T47D (cell line): ENCODE data around the gene CBFA2T3.

Source experiments
- DNase-seq, 2 experiments: peaks; one replicate each; pipeline versions ENCODE4 v3.0.0 to v3.0.0-alpha.2; 2011 to 2012; ENCODE audit warnings: low read depth in 1 of 2, low spot score in 1 of 2
- JUND ChIP-seq: IDR thresholded peaks from 2 replicates; pipeline ENCODE4 v1.6.1; 2012; ENCODE audit warnings: low read depth
- in situ Hi-C: cut with HindIII; loops from 2 replicates; pipeline ENCODE4 v1.10.0; 2016; ENCODE audit warnings: low sequenced_read_pairs, low pct_unique_long_range_greater_than_20kb

The CBFA2T3 gene

GRCh38 chr16:88989852-88990547, 13.0 kb upstream of the CBFA2T3 start:
- no peak for DNase-seq
- TF ChIP-seq JUND, result no peak
- in situ Hi-C loops, result no loop called here

DNA sequence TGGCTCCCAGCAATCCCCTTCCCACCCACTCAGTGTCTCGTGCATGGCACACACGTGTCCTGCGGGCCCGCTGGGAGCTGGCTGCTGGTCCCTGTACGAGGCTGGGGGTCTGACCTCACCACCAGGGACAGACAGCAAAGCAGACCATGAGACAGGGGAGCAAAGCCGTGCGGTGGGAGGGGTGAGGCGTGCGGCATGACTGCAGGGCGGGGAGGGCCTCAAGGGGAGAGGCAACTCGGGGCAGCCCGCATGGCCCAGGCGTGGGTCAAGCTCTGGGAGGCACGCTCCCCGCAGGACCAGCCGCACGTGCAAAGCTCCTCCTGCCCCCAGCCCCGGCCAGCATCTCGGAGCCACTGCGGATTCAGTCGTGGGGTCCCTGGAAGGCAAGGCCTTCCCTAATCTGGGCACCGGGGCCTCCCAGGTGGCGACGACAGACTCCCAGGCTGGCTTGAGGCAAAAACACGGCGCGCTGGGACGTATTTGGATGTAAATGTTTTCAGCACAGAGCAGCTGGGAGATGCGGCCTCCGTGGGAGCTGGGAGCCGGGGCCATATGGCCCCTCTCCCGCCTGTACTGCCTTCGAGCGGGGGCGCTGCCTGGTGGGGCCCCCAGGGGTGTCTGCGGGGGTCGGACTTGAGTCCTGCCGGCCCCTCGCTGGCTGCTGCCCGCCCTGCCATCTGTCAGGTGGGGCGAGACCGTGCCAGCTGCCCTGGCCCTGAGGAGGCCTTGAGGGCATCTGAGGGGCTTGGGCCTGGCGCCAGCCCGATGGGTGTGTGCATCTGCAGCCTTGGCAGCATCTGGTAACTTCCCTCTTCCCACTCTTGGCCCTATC, 12.2 kb upstream of the CBFA2T3 start:
- DNase-seq, result no peak
- in situ Hi-C loops, result no loop called here
- no peak for TF ChIP-seq JUND

GRCh38 chr16:88985521-88985920, 8.5 kb upstream of the CBFA2T3 start:
- in situ Hi-C loops, result no loop called here
- TF ChIP-seq JUND, result no peak
- no peak for DNase-seq

DNA sequence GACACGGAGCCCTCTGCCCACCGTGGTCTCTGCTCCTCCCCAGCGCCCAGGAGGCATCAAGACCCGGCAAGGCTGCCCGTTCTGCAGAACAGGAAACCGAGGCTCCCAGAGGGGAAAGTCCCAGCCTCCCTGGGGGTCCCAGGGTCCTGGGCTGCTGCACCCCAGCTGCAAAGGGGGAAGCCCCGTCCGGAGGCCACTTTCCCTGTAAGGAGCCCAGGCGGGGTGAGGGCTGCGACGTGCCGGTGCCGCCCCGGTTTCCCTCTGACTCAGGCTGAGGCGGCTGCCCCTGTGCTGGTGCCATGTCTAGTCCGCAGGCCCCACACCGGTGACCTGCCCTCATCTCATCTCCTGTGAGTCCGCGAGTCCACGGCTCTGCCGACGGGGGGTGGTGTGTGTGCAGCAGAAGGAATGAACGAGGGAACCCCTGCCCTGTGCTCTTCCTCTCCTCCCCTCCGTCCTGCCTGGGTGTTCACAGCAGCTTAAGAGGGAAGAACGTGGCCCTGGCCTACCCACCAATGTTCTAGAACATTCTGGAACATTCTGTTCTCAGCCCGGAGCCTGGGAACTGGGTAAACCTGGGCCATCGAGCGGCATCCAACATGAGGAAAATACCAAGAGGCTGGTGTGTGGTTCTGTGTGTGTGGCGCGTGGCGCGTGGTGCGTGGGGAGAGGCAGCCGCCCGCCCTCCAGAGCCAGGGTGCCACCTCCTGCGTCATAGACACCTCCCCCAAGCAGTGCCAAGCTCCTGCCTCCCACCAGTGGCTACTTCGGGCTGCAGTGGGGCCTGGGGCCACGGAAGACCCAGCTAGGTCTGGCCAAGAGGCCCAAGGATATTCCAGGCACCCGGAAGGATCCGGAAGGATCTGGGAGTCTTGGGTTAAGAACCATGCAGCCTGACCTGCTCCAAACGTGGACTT, 7.0 kb upstream of the CBFA2T3 start:
- in situ Hi-C loops, result no loop called here
- DNase-seq, result no peak
- TF ChIP-seq JUND, result no peak

- TF ChIP-seq JUND, result no peak
- in situ Hi-C loops, result no loop called here
Measured at GRCh38 chr16:88983165-88983564, 6.2 kb upstream of the CBFA2T3 start.

GRCh38 chr16:88982286-88983084, 5.5 kb upstream of the CBFA2T3 start:
- in situ Hi-C loops, result no loop called here
- no peak for DNase-seq
- no peak for TF ChIP-seq JUND

More at GRCh38 chr16:88983165-88983564, 6.2 kb upstream of the CBFA2T3 start:
- DNase-seq, result no peak

- in situ Hi-C loops, result no loop called here
- no peak for DNase-seq
- TF ChIP-seq JUND, result no peak
Measured at GRCh38 chr16:88979353-88980015, 2.5 kb upstream of the CBFA2T3 start.

DNA sequence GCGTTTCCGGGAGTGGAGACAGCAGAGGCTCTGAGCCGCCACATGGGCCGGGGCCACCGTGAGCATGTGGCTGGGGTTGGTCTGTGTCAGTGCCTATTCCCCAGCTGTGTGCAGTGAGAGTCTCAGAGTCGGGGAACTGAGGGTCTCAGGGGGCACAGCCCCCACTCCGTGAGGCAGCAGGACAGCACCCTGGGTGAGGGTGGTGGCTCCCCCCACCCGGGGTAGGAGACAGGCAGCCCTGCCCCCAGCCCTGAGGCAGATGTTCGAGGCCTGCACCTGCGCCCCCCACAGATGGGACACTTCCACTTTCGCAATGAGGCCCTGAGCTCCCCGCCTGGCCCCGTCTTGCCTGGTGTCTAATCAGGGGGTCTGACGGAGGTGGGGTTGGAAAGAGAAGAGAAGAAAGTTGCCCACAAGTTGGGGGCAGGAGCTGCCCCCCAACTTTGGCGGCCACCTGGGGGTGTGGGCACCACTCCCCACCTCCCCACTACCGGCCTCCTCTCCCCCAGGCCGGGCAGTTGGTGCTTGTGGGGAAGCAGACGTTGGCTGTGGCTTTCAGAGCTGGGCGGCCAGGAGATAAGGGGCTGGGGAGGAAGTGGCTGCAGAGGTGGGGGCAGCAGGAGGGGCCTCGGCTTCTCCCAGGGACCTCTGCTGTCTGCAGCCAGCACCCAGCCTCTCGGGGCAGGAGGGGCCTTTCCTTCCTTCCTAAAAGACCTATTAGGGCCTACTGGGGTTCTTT, 1.8 kb upstream of the CBFA2T3 start:
- in situ Hi-C loops, result no loop called here
- no peak for TF ChIP-seq JUND
- no peak for DNase-seq

GRCh38 chr16:88977812-88978607, 1.0 kb upstream of the CBFA2T3 start:
- in situ Hi-C loops, result no loop called here
- DNase-seq, result no peak
- TF ChIP-seq JUND, result no peak

DNA sequence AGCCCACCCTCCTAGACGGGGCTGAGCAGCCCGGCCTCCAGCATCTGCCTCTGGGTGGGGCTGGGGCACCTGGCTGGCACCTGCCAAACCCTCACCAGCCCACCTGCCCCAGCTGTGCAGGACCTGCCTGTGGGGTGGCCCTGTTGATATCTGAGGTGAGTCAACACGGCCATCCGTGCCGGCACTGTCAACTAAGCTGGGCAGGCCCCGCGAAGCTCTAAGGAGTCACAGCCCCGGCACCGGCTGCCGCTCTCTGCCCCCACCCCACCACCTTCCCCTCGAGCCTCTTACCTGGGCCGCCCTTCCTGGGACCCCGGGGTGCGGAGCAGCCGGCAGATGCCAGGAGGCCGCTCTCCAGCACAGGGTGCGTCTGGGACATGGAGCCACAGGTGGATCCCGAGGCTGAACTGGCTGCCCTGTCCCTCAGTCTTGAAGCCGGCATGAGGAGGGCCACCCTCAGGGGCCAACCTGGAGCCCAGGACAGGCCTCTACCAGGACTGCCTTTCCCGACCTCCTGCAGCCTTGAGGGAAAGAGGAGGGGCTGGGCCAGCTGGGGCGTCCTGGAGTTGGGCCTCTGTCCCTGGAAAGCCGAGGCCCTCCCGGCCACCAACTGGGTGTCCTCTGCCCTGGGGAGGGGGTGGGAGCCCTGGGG, 515 bp downstream of the CBFA2T3 start:
- no peak for TF ChIP-seq JUND
- in situ Hi-C loops, result no loop called here
- DNase-seq, result no peak
